Loucy (cell line): Measurements from ENCODE around the gene PDE8B.

Experiments
- H2AFZ ChIP-seq: fragments of 200-600 bp; sonication (generic); 2 replicates; pipeline ENCODE4 v1.6.0; 2016; ENCODE audit warnings: antibody characterized with exemption, mild to moderate bottlenecking, low read length, moderate library complexity
- H3F3A ChIP-seq: fragments of 200-600 bp; 2 replicates; pipeline ENCODE4 v1.6.0; 2016; ENCODE audit warnings: antibody characterized with exemption, low read depth, mild to moderate bottlenecking
- H3K27me3 ChIP-seq: fragments of 200-600 bp; sonication (generic); 2 replicates; pipeline ENCODE4 v1.6.1; 2014; ENCODE audit warnings: low read length, mild to moderate bottlenecking; ENCODE audit not compliant: insufficient read depth, poor library complexity, severe bottlenecking
- H3K36me3 ChIP-seq: fragments of 200-600 bp; sonication (generic); 2 replicates; pipeline ENCODE4 v1.6.1; 2016; ENCODE audit warnings: low read length; ENCODE audit not compliant: insufficient read depth
- H3K4me1 ChIP-seq: fragments of 200-600 bp; sonication (generic); 2 replicates; pipeline ENCODE4 v1.5.1; 2014; ENCODE audit warnings: low read length, mild to moderate bottlenecking; ENCODE audit not compliant: insufficient read depth, poor library complexity, severe bottlenecking
- H3K4me2 ChIP-seq: fragments of 200-600 bp; sonication (generic); 2 replicates; pipeline ENCODE4 v1.6.0; 2014; ENCODE audit warnings: antibody characterized with exemption, low read length, low read depth, mild to moderate bottlenecking; ENCODE audit not compliant: poor library complexity, severe bottlenecking
- H3K4me3 ChIP-seq: fragments of 200-600 bp; sonication (generic); 2 replicates; pipeline ENCODE4 v1.5.1; 2014; ENCODE audit warnings: low read length, mild to moderate bottlenecking, mixed read lengths; ENCODE audit not compliant: poor library complexity, severe bottlenecking
- H3K79me2 ChIP-seq: fragments of 200-600 bp; sonication (generic); 2 replicates; pipeline ENCODE4 v1.6.1; 2014; ENCODE audit warnings: low read length; ENCODE audit not compliant: insufficient read depth
- H3K9ac ChIP-seq: fragments of 200-600 bp; sonication (generic); 2 replicates; pipeline ENCODE4 v1.6.0; 2014; ENCODE audit warnings: mild to moderate bottlenecking, low read depth, low read length, moderate library complexity; ENCODE audit not compliant: poor library complexity, severe bottlenecking
- H3K9me2 ChIP-seq: fragments of 200-600 bp; sonication (generic); replicated peaks from 2 replicates; pipeline ENCODE4 v1.6.1; 2016; ENCODE audit warnings: low read depth, low read length, mixed read lengths
- H3K9me3 ChIP-seq: fragments of 200-600 bp; sonication (generic); 2 replicates; pipeline ENCODE4 v1.6.1; 2014; ENCODE audit warnings: mild to moderate bottlenecking, antibody characterized with exemption, low read length, low read depth; ENCODE audit not compliant: insufficient read depth
- H4K20me1 ChIP-seq: fragments of 200-600 bp; sonication (generic); 2 replicates; pipeline ENCODE4 v1.6.0; 2014; ENCODE audit warnings: antibody characterized with exemption, low read length, mild to moderate bottlenecking; ENCODE audit not compliant: insufficient read depth, poor library complexity, severe bottlenecking
- CTCF ChIP-seq: fragments of 200-600 bp; sonication (generic); conservative IDR thresholded peaks from 2 replicates; pipeline ENCODE4 v1.5.1; 2014; ENCODE audit warnings: mild to moderate bottlenecking, antibody characterized with exemption, low read length
- EZH2phosphoT487 ChIP-seq: fragments of 200-600 bp; IDR thresholded peaks from 2 replicates; pipeline ENCODE4 v1.6.1; 2018; ENCODE audit warnings: antibody characterized with exemption, mild to moderate bottlenecking, moderate library complexity, borderline replicate concordance

The PDE8B gene

GRCh38 chr5:77419644-77420582 is 209.4 kb downstream of the PDE8B start:
- TF ChIP-seq CTCF (no peak), EZH2phosphoT487 (no peak)
- H3K79me2 ChIP-seq: no peaks in the 10 kb centered on the region
- no peaks in the 10 kb centered on the region for H3K4me1 ChIP-seq
- no peak overlapping the region for H3K4me3 ChIP-seq
- H3K9me3 ChIP-seq: no peaks in the 10 kb centered on the region
- no peak overlapping the region for H2AFZ ChIP-seq
- H3K9me2 ChIP-seq: no peaks in the 10 kb centered on the region
- no peaks in the 10 kb centered on the region for H3K27me3 ChIP-seq
- H3K9ac ChIP-seq: no peak overlapping the region
- H4K20me1 ChIP-seq: no peaks in the 10 kb centered on the region
- no peaks in the 10 kb centered on the region for H3F3A ChIP-seq
- H3K4me2 ChIP-seq: no peak overlapping the region
- H3K36me3 ChIP-seq: no peaks in the 10 kb centered on the region

- TF ChIP-seq CTCF (no peak), EZH2phosphoT487 (no peak)
Observed at GRCh38 chr5:77420940-77421339, 210.5 kb downstream of the PDE8B start.

DNA sequence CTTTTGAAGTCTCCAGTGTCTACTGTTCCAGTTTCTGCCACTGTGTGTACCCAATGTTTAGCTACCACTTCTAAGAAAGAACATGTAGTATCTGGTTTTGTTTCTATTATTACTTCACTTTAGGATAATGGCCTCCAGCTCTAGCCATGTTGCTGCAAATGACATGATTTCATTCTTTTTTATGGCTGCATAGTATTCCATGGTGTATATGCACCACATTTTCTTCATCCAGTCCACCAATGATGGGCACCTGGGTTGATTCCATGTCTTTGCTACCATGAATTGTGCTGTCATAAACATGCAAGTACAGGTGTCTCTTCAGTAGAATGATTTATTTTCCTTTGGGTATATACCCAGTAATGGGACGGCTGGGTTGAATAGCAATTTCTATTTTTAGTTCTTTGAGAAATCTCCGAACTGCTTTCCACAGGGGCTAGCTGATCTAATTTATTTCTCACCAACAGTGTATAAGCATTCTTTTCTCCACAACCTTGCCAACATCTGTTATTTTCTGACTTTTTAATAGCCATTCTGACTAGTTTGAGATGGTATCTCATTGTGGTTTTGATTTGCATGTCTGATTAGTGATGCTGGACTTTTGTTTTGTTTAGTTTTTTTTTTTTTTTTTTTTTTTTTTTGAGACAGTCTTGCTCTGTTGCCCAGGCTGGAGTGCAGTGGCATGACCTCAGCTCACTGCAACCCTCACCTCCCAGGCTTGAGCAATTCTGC is 212.7 kb downstream of the PDE8B start:
- no peaks in the 10 kb centered on the region for H3K9me2 ChIP-seq
- H3K4me1 ChIP-seq: no peaks in the 10 kb centered on the region
- no peak overlapping the region for H3K4me3 ChIP-seq
- no peaks in the 10 kb centered on the region for H3F3A ChIP-seq
- no peaks in the 10 kb centered on the region for H3K79me2 ChIP-seq
- H3K9ac ChIP-seq: no peak overlapping the region
- no peak overlapping the region for H2AFZ ChIP-seq
- no peaks in the 10 kb centered on the region for H4K20me1 ChIP-seq
- no peak overlapping the region for H3K4me2 ChIP-seq
- no peak for TF ChIP-seq CTCF
- TF ChIP-seq EZH2phosphoT487: no peak
- no peaks in the 10 kb centered on the region for H3K9me3 ChIP-seq
- no peaks in the 10 kb centered on the region for H3K36me3 ChIP-seq
- H3K27me3 ChIP-seq: no peaks in the 10 kb centered on the region

More at GRCh38 chr5:77420940-77421339, 210.5 kb downstream of the PDE8B start:
- Histone ChIP-seq H3K9me2 (no peaks in the 10 kb centered on the region), H3K4me1 (no peaks in the 10 kb centered on the region), H3K9ac (no peak overlapping the region), H3K27me3 (no peaks in the 10 kb centered on the region), H3K4me2 (no peak overlapping the region), H3F3A (no peaks in the 10 kb centered on the region), H3K36me3 (no peaks in the 10 kb centered on the region), H3K4me3 (no peak overlapping the region), H3K9me3 (no peaks in the 10 kb centered on the region), H2AFZ (no peak overlapping the region), H3K79me2 (no peaks in the 10 kb centered on the region), H4K20me1 (no peaks in the 10 kb centered on the region)
